MM.1S (cell line): ENCODE measurements around the gene EGFL8.

Source experiments
- CTCF ChIP-seq: fragments of 300-600 bp; sonication (generic); IDR thresholded peaks from 2 replicates; pipeline ENCODE4 v1.5.1; 2016; ENCODE audit warnings: antibody characterized with exemption, low read length, mixed read lengths
- EZH2 ChIP-seq: fragments of 300-600 bp; sonication (generic); optimal IDR thresholded peaks from 2 replicates; pipeline ENCODE3; 2017; ENCODE audit warnings: low read depth, mild to moderate bottlenecking, antibody characterized with exemption, low read length, mixed read lengths
- EZH2phosphoT487 ChIP-seq: fragments of 300-600 bp; sonication (generic); IDR thresholded peaks from 2 replicates; pipeline ENCODE4 v1.6.1; 2018; ENCODE audit warnings: antibody characterized with exemption, low read length

- TF ChIP-seq CTCF (no peak), EZH2phosphoT487 (no peak), EZH2 (no peak)
These were observed 6.3 kb upstream of the EGFL8 start for GRCh38 chr6:32158052-32158451.
